Globus pallidus (tissue), 1 donor: ENCODE data around the gene NME3.

Experiments used
- DNase-seq: peaks from one replicate; pipeline ENCODE4 v3.0.0-alpha.2; 2015; ENCODE audit warnings: low spot score

NME3 gene

DNA sequence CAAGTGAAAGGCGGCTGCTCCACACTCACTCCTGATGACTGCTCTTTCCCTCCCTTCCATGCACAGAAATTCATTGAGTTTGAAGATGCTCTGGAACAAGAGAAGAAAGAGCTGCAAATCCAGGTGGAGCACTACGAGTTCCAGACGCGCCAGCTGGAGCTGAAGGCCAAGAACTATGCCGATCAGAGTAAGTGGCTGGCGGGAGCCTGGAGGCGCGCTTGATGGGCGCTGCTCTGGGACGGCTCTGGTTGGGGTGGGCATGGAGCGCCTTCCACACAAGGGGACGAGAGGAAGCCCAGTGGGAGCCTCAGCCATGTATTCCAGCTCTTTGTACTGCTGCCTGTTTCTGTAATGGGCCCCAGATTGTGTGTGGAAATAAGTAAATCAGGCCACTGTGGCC is 46.9 kb downstream of the NME3 start:
- no peak for DNase-seq

DNA sequence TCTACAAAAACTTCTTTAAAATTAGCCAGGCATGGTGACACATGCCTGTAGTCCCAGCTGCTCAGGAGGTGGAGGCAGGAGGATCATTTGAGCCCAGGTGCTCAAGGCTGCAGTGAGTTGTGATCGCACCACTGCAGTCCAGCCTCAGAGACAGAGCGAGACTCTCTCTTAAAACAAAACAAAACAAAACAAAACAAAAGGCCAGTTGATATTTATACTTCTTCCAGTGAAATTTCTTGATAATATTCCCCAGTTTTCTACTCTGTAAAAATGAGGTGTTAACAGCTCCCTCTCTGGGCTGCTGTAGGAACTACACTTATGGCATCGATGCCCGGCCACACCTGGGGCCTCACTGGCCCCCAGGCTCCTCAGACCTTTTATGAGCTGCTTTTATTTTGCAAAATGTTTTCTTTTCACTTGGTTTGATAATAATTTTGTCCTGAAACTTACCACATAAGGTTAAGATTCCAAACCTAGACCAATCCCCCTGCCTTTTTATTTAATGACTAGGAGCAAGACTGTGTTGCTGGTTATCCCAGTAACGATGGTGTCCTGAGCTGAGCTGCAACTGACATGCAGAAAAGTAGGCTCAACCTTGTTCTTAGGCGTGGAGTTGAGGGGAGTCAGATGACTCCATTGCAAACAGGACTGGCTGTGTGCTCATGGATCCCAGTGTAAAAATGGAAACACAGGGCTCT is 47.7 kb downstream of the NME3 start:
- peak; percentile 51 for DNase-seq

DNA sequence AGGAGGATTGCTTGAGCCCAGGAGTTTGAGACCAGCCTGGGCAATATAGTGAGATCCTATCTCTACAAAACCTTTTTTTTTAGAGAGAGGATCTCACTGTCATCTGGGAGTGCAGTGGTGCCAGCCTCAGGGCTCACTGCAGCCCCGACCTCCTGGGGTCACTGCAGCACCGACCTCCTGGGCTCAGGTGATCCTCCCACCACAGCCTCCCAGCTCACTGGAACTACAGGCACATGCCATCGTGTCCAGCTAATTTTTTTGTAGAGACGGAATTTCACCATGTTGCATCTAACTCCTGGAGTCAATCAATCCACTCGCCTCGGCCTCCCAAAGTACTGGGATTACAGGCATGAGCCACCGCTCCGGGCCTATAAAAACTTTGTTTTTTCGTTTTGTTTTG is 50.0 kb downstream of the NME3 start:
- no peak for DNase-seq
